ENCODE results near the gene ACSF3.

- TF ChIP-seq, protein P1, sequence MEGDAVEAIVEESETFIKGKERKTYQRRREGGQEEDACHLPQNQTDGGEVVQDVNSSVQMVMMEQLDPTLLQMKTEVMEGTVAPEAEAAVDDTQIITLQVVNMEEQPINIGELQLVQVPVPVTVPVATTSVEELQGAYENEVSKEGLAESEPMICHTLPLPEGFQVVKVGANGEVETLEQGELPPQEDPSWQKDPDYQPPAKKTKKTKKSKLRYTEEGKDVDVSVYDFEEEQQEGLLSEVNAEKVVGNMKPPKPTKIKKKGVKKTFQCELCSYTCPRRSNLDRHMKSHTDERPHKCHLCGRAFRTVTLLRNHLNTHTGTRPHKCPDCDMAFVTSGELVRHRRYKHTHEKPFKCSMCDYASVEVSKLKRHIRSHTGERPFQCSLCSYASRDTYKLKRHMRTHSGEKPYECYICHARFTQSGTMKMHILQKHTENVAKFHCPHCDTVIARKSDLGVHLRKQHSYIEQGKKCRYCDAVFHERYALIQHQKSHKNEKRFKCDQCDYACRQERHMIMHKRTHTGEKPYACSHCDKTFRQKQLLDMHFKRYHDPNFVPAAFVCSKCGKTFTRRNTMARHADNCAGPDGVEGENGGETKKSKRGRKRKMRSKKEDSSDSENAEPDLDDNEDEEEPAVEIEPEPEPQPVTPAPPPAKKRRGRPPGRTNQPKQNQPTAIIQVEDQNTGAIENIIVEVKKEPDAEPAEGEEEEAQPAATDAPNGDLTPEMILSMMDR (IDR thresholded peaks at IDR 0.05; ENCODE audit: poor library complexity) = no peak
- TF ChIP-seq EZH2 (IDR thresholded peaks at IDR 0.05; ENCODE audit: borderline replicate concordance) (no peak), EZH2phosphoT487 (IDR thresholded peaks at IDR 0.05; ENCODE audit: low read depth, severe bottlenecking, unreplicated experiment) (no peak)
Observed at GRCh38 chr16:89117227-89117974, 23.7 kb downstream of the ACSF3 start.

Measured in hepatocyte (in vitro differentiated cells).